Memory B cell (primary cell): ENCODE measurements around the gene INO80E.
"Not testable (repeated sequence)": the region's sequence is repeated elsewhere in the genome, so short reads cannot be mapped to it uniquely, and the experiment has no call there.

ENCODE experiments used
- ATAC-seq: fragments of 150-1000 bp; cut with Tn5 transposase; 2 replicates; pipeline ENCODE4 v1.10.0; 2021; ENCODE audit warnings: low read depth, mild to moderate bottlenecking, moderate library complexity
- DNase-seq, 2 donors: peaks; one replicate each; pipeline ENCODE4 v3.0.0; 2022; ENCODE audit warnings: low spot score in 2 of 2
- H3K27ac Mint-ChIP-seq: one replicate; pipeline ENCODE4 v1.8.0; 2022; ENCODE audit warnings: mild to moderate bottlenecking, moderate library complexity, mixed read lengths
- H3K27me3 Mint-ChIP-seq: one replicate; pipeline ENCODE4 v1.8.0; 2022; ENCODE audit warnings: mixed read lengths
- H3K36me3 Mint-ChIP-seq: one replicate; pipeline ENCODE4 v1.8.0; 2022; ENCODE audit warnings: mild to moderate bottlenecking, mixed read lengths
- H3K4me1 Mint-ChIP-seq: one replicate; pipeline ENCODE4 v1.8.0; 2022; ENCODE audit warnings: mixed read lengths
- H3K4me3 Mint-ChIP-seq: one replicate; pipeline ENCODE4 v1.8.0; 2022; ENCODE audit warnings: mild to moderate bottlenecking, moderate library complexity, mixed read lengths
- H3K9me3 Mint-ChIP-seq: one replicate; pipeline ENCODE4 v1.8.0; 2022; ENCODE audit warnings: mixed read lengths

The INO80E gene

DNA sequence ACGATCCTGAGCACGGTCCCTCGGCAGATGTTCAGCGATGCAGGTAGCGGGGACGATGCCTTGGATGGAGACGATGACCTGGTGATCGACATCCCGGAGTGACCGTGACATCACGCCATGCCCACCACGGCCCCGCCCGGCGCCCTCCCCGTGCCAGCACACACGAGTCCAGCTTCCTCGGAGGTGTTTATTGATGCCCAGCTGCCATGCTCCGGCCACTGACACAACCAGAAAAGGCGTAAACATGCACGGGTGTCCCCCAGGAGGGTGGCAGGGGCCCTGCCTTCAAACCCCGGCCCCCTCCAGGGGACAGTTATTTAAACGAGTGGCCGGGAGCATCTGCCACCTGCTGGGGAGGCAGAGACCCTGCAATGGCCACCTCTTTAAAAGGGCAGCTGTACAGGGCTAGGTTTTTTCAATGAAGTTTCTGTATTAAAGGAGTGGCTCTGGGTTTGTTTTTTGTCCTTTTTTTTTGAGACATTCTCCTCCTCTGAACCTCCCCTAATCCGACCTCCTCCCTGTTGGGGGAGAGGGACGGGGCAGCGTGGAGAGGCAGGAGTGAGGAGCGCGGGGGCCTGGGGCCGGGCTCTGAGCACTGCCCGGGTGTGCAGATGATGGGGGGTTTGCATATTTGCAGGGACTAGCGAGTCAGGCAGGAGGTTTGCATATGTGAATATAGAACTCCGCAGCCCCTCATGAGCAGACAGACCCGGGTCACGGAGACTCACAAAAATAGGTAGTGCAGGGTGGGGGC, 9.5 kb downstream of the INO80E start:
- ATAC-seq (peak; percentile 78), DNase-seq (peak in 1 of 2 donors; percentile 41)
- Mint-ChIP-seq H3K36me3 (peaks cover 7% of the 10 kb centered on the region), H3K9me3 (no peaks in the 10 kb centered on the region), H3K4me3 (no peak overlapping the region), H3K4me1 (peaks cover 8% of the 10 kb centered on the region), H3K27me3 (peaks cover 15% of the 10 kb centered on the region), H3K27ac (no peak overlapping the region)

DNA sequence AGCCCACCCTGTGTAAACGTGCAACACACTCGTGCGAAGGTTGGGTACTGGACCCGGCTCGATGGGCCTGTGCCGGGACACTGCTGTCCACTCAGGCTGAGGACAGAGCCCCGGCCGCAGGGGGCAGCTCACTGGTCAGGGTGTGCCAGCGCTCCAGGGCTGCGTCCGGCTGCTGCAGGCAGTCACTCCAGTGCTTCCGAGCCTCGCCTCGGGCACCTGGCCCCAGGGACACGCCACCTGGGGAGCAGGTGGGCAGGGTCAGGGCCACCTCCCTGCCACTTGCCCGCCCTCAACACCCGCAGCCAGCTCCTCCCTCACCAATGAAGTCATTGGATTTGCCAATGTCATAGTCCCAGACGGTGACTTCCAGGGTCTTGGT, 10.0 kb downstream of the INO80E start:
- DNase-seq (no peak), ATAC-seq (no peak)
- Mint-ChIP-seq H3K27me3 (peaks cover 16% of the 10 kb centered on the region), H3K27ac (no peak overlapping the region), H3K9me3 (no peaks in the 10 kb centered on the region), H3K4me1 (peaks cover 9% of the 10 kb centered on the region), H3K4me3 (no peak overlapping the region), H3K36me3 (peaks cover 7% of the 10 kb centered on the region)

DNA sequence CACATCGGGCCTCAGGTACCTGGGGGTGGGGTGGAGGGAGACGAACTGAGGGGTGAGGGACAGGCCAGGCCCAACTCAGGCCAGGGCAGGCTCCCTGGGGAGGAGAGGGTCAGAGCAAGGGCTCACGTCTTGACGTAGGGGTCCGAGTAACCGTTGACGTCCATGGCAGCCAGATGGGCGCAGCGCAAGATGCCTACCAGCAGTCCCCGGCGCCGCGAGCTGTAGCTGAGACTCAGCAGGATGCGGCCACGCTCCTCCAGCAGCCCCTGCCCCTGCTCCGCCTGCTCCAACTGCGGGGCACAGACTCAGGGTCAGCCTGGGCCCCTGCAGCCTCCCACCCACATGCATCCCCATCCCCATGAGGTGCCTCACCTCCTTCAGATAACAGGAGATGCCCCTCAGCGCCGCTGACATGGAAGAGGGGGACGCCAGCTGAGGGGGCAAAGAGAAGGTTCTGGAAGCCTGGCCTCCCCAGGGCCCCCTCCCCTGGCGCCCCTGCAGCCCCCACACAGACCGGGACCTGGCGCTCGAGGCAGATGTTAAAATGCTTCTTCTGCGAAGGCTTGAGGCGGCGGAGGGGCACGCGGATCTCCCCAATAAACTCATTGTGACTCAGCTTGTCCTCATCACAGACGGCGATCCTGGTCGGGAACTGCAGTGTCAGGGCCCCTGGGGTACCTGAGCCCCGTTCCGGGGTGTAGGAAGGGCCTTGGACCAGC, 10.8 kb downstream of the INO80E start:
- H3K27me3 Mint-ChIP-seq, result peaks cover 19% of the 10 kb centered on the region
- H3K4me3 Mint-ChIP-seq, result no peak overlapping the region
- no peak for ATAC-seq

DNA sequence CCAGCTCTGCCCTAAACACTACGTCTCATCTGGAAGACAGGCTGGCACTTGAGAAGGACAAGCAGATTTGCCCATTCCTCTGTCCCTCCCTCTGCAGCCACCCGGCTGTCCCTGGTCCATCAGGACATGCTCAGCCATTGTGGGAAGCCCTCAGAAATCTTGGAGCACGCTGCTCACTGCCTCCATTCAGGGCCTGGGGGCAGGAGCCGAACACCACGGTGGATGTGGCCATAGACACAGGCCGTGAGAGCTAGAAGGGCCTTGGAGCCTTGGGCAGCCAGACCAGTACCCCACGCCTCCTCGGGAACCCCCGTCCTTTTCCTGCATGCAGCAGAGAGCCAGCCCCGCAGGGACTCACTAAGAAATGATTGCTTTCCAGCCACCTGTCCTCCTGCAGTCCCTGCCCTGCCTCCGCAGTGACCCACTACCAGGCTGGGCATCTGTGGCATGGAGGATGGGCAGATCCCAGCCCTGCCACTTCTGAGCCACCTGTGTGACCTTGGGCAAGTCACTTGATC, 11.4 kb downstream of the INO80E start:
- Mint-ChIP-seq H3K36me3 (peaks cover 6% of the 10 kb centered on the region), H3K4me1 (peaks cover 15% of the 10 kb centered on the region), H3K9me3 (no peaks in the 10 kb centered on the region), H3K27ac (no peak overlapping the region), H3K4me3 (no peak overlapping the region), H3K27me3 (peaks cover 23% of the 10 kb centered on the region)
- DNase-seq, result no peak
- ATAC-seq, result no peak

More for the DNA sequence above, 10.8 kb downstream of the INO80E start:
- H3K9me3 Mint-ChIP-seq, result no peaks in the 10 kb centered on the region
- H3K27ac Mint-ChIP-seq, result no peak overlapping the region
- peaks cover 13% of the 10 kb centered on the region for H3K4me1 Mint-ChIP-seq
- no peak for DNase-seq
- H3K36me3 Mint-ChIP-seq, result peaks cover 7% of the 10 kb centered on the region

DNA sequence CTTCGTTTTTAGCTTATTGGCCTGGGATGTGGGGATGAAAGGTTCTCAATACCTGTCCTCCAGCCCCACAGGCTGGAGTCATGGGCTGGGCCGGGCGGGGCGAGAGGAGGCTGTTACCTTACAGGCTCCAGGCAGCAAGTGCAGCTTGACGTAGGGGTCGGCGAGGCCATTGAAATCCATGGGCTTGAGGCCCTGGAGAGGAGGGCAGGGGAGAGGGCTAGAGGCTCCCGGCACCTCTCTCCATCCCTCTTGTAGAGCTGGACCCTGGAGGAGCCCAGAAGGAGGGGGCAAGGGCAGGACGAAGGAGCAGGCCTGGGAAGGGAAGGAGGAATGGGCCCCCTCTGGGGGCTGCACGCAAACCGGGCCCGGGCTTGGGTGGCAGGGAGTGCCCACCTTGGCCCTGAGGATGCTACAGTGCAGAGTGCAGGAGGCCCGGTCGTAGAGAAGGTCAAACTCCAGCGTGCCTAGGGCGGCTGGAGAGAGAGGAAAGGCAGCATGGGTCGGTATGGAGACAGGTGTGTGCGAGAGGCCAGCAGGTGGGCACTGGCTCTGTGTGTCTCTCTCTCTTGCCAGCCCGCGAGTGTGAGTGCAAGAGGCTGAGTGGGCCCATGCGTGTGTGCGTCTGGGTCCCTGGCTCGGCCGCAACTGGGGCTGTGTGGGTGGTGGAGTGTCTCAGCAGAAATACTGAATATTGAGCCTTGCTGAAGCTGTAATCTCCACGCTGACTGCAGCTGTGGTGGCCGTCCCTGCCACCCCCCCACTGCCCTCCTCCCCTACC, 13.2 kb downstream of the INO80E start:
- Mint-ChIP-seq H3K36me3 (no peaks in the 10 kb centered on the region), H3K4me1 (peaks cover 14% of the 10 kb centered on the region), H3K27me3 (peaks cover 23% of the 10 kb centered on the region), H3K9me3 (no peaks in the 10 kb centered on the region), H3K4me3 (peak overlapping the region; percentile 50), H3K27ac (no peak overlapping the region)
- DNase-seq, result no peak
- ATAC-seq, result no peak

DNA sequence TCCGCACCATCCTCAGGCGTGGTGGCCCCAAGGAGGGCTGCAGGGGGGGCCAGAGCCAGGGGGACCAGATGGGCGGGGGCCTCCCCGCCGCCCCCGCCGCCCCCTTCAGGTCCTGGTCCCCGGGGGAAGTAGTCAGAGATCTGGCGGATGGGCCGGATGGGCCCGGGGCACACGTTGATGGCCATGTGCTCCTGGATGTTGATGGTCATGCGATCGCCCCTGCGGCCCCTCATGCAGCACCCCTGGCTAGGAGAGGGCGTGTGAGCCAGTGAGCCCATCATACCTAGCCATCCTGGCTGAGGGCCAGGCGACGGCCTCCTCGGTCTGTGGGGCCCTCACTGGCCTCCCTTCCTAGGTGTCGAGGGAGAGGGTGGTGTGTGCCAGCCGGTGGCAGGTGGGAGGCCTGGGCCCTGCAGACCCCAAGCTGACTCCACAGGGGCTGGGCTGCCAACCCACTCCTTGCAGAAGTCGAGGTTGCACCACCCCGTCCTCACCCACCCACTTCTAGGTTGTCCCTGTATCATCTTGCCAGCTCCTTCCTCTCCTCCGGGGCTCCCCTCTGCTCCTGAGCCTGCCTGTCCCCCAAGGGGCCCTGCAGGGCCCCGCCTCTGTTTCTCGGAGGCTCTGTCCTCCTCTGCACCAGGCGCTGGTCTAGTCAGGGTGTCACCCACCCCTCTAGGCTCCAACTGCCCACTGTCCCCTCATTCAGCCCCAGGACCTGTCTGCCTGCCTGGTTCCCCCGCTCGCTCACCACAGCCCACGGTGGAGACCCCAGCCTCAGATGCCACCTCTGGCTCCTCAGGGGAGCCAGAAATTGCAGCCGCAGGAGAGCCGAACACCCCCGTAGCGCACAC, 14.2 kb downstream of the INO80E start:
- ATAC-seq (no peak), DNase-seq (no peak)
- Mint-ChIP-seq H3K4me3 (peak overlapping the region; percentile 56), H3K4me1 (peaks cover 13% of the 10 kb centered on the region), H3K36me3 (no peaks in the 10 kb centered on the region), H3K27ac (no peak overlapping the region), H3K9me3 (no peaks in the 10 kb centered on the region), H3K27me3 (peaks cover 24% of the 10 kb centered on the region)

DNA sequence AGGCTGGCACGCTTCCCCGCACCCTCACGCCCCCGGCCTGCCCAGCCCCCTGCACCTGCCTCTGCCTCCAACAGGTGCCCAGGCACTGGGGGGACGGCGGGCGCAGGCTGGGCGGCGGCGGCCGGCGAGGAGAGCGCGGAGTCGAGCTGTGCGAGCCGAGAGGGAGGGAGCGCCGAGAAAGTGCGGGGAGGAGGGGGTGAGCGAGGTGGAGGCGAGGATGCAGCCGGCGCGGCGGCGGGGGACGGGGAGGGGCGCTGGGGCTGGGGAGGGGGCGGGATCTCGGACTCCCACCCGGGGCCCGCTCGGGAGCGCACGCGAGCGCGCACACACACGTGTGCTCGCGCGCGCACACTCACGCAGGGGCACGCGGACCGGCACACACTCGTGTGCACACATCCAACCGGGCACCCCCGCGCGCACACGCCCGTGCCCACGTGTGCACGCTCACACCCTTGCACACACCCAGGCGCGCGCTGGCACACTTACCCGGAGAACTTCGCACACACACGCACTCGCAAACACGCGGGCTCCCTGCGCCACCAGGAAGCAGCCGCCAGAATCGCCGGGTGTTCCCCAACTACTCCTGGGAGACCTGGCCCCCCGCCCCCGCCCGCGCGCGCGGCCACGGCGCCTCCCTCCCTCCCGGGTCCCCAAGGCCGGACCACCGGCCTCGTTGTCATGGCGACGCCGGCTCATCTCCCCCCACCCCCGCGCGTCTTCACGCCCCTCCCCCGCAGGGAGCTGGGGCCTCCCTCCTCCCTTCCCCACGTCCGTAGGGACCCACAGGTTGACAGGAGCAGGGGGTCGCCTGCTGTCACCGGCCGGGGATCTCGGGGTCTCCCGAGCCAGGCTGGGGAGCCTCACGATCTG, 15.0 kb downstream of the INO80E start, which contains the start of gene DOC2A:
DOC2A (minus strand) TSS at position 184 of the 870 bp plus-strand sequence. CDS start 805 bp downstream, outside the sequence.
- Mint-ChIP-seq H3K36me3 (no peaks in the 10 kb centered on the region), H3K4me3 (peak within 1 kb of the TSS; percentile 85), H3K4me1 (peaks cover 13% of the 10 kb centered on the region), H3K27me3 (peaks cover 24% of the 10 kb centered on the region), H3K27ac (peak within 1 kb of the TSS; percentile 26), H3K9me3 (no peaks in the 10 kb centered on the region)
- DNase-seq (no peak), ATAC-seq (peak; percentile 59)

DNA sequence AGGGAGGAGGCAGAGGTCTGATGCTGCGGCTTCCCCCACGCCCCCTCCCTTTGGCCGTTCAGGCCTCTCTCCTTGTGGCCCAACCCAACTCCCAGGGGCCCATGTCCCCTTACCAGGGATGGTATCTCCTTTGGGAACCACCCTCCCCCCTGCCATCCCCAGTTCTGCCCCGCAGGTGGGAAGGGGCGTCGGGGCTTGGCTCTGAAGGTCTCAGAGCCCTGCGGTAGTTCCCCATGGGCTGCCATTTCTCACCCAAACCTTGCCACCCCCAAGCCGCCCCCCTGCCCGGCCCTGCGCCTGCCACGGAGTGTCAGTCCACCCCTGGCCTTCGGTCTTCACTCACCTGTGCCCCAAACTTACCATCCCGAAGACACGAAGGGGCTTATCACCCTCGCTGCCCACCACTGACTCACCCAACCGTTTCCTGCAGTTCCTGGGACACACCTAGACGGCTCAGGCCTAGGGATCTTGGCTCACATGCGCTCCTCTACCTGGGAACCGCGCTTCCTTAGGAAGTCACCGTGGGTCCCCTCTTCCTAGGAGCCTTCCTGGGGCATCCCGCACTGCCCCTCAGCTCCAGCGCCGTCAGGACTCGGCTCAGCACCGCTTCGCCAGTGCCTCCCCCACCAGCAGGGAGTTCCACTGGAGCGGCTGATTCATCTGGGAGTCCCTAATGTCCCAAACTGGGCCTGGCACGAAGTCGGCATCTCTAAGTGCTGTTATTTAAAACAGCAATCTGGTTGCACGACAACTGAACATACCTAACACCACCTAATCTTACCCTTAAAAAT, 15.9 kb downstream of the INO80E start:
- Mint-ChIP-seq H3K4me3 (peak overlapping the region; percentile 85), H3K9me3 (no peaks in the 10 kb centered on the region), H3K4me1 (peaks cover 13% of the 10 kb centered on the region), H3K36me3 (no peaks in the 10 kb centered on the region), H3K27ac (peak overlapping the region; percentile 26), H3K27me3 (peaks cover 27% of the 10 kb centered on the region)
- ATAC-seq, result no peak
- no peak for DNase-seq

DNA sequence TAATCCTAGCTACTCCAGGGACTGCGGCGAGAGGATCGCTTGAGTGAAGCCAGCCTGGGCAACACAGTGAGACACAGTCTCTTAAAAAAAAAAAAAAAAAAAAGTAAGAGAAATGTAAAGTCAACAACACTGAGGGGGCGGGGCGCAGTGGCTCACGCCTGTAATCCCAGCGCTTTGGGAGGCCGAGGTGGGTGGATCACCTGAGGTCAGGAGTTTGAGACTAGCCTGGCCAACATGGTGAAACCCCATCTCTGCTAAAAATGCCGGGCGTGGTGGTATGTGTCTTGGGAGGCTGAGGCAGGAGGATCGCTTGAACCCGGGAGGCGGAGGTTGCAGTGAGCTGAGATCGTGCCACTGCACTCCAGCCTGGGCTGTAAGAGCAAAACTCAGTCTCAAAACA, 16.6 kb downstream of the INO80E start:
- not testable (repeated sequence) for H3K9me3 Mint-ChIP-seq, H3K27ac Mint-ChIP-seq, ATAC-seq, H3K36me3 Mint-ChIP-seq, H3K4me3 Mint-ChIP-seq, DNase-seq
- Mint-ChIP-seq H3K4me1 (peaks cover 13% of the 10 kb centered on the region), H3K27me3 (peaks cover 30% of the 10 kb centered on the region)

DNA sequence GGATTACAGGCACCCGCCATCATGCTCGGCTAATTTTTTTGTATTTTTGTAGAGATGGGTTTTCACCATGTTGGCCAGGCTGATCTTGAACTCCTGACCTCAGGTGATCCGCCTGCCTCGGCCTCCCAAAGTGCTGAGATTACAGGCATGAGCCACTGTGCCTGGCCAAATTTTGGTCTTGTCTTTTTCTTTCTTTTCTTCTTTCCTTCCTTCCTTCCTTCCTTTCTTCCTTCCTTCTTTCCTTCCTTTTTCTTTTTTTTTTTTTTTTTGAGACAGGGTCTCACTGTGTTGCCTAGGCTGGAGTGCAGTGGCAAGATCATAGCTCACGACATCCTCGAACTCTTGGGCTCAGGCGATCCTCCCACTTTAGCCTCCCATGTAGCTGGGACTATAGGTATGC, 19.4 kb downstream of the INO80E start:
- not testable (repeated sequence) for ATAC-seq, H3K4me1 Mint-ChIP-seq

DNA sequence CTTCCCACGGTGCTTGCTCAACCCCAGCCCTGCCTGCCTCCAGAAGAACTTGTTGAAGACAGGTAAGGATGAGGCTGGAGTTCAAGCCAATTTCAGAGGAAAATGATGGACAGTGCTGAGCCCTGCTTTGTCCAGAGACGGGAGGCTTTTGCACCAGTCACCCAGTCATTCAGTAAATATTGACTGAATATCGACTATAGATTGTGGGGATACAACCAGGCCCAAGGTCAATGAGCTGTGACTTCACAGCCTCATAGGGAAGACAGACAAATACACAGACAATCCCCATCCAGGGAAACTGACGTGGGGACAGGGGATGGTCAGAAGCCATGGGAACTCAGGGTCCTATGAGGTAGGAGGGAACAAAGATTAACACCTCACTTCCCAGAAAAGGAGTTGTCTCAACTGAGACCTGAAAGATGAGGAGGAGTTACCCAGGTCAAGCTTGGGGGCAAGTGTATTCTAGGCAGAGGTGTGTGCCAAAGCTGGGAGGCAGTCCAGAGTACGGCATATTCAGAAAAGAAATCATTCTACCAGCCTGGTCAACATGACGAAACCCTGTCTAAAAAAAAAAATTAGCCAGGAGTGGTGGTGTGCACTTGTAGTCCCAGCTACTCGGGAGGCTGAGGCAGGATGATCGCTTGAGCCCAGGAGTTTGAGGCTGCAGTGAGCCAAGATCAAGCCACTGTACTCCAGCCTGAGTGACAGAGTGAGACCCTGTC, 20.7 kb downstream of the INO80E start:
- H3K27ac Mint-ChIP-seq, result no peak overlapping the region
- H3K4me3 Mint-ChIP-seq, result no peak overlapping the region
- H3K4me1 Mint-ChIP-seq, result peaks cover 11% of the 10 kb centered on the region
- DNase-seq (no peak), ATAC-seq (no peak)
- H3K9me3 Mint-ChIP-seq, result no peaks in the 10 kb centered on the region
- H3K27me3 Mint-ChIP-seq, result peaks cover 12% of the 10 kb centered on the region
- no peaks in the 10 kb centered on the region for H3K36me3 Mint-ChIP-seq

More for the DNA sequence above, 19.4 kb downstream of the INO80E start:
- H3K4me3 Mint-ChIP-seq, H3K36me3 Mint-ChIP-seq, H3K9me3 Mint-ChIP-seq, H3K27ac Mint-ChIP-seq, DNase-seq: not testable (repeated sequence)
- peaks cover 16% of the 10 kb centered on the region for H3K27me3 Mint-ChIP-seq
